ENCODE measurements around the gene XYLT1.

Gene XYLT1

GRCh38 chr16:17395849-17396480 is 74.8 kb downstream of the XYLT1 start:
- DNase-seq = no peak

GRCh38 chr16:17392857-17393692 is 77.7 kb downstream of the XYLT1 start:
- DNase-seq = no peak

- DNase-seq = no peak
Observed at GRCh38 chr16:17392127-17392856, 78.5 kb downstream of the XYLT1 start.

GRCh38 chr16:17391715-17392114 is 79.0 kb downstream of the XYLT1 start:
- DNase-seq = no peak

- DNase-seq = no peak
Observed at GRCh38 chr16:17389384-17389783, 81.4 kb downstream of the XYLT1 start.

- no peak for DNase-seq
Observed at GRCh38 chr16:17387256-17387655, 83.5 kb downstream of the XYLT1 start.

- no peak for DNase-seq
Observed at GRCh38 chr16:17386229-17386628, 84.5 kb downstream of the XYLT1 start.

GRCh38 chr16:17384471-17384870 is 86.3 kb downstream of the XYLT1 start:
- no peak for DNase-seq

- DNase-seq = no peak
Observed at GRCh38 chr16:17382949-17383863, 87.6 kb downstream of the XYLT1 start.

GRCh38 chr16:17382514-17382913 is 88.2 kb downstream of the XYLT1 start:
- DNase-seq = no peak

GRCh38 chr16:17381784-17382183 is 89.0 kb downstream of the XYLT1 start:
- DNase-seq = no peak

- no peak for DNase-seq
Observed at GRCh38 chr16:17380613-17381012, 90.1 kb downstream of the XYLT1 start.

- no peak for DNase-seq
Observed at GRCh38 chr16:17379121-17379571, 91.6 kb downstream of the XYLT1 start.

- DNase-seq = no peak
Observed at GRCh38 chr16:17377360-17378324, 93.1 kb downstream of the XYLT1 start.

GRCh38 chr16:17375461-17376304 is 95.1 kb downstream of the XYLT1 start:
- DNase-seq = no peak

- no peak for DNase-seq
Observed at GRCh38 chr16:17374668-17375255, 96.0 kb downstream of the XYLT1 start.

GRCh38 chr16:17373533-17373932 is 97.2 kb downstream of the XYLT1 start:
- no peak for DNase-seq

- no peak for DNase-seq
Observed at GRCh38 chr16:17372386-17372785, 98.4 kb downstream of the XYLT1 start.

GRCh38 chr16:17371299-17371698 is 99.5 kb downstream of the XYLT1 start:
- DNase-seq = no peak

GRCh38 chr16:17370731-17371285 is 100.0 kb downstream of the XYLT1 start:
- DNase-seq = no peak

Measured in NCI-H526 treated with DMSO at 0.1 percent for 48 hours (cell line).